GM21825 (cell line): Measurements from ENCODE around the gene TMTC4.
"Not testable (repeated sequence)": the region's sequence is repeated elsewhere in the genome, so short reads cannot be mapped to it uniquely, and the experiment has no call there.

Source experiments
- ATAC-seq: cut with Tn5 transposase; IDR thresholded peaks from one replicate; pipeline ENCODE4 v1.9.1; 2021; ENCODE audit warnings: mild to moderate bottlenecking, moderate library complexity; ENCODE audit not compliant: unreplicated experiment

TMTC4 gene

DNA sequence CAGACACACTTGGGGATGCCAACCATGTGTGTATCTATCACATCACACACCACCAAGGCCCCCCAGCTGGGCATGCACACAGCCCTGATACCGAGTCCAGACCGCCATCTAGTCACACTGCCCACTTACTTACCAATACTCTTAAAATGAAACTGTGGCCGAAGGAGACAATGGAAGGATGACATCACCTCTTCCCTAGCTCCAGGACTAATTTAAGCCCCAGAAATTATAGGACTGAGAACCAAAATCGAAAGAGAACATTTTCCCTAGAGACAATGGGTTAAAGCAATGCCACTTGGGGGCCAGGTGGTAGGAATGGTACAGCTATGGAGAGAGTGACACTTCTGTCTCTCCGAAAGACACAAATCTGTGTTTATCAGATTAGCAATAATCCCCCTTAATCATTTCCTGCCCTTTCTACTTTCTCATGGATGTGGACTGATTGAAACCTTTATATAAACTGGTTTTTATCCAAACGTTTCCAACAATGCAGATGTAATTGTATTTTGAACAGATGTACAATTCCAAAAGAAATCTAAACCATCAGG is 85.3 kb downstream of the TMTC4 start:
- ATAC-seq = no peak

DNA sequence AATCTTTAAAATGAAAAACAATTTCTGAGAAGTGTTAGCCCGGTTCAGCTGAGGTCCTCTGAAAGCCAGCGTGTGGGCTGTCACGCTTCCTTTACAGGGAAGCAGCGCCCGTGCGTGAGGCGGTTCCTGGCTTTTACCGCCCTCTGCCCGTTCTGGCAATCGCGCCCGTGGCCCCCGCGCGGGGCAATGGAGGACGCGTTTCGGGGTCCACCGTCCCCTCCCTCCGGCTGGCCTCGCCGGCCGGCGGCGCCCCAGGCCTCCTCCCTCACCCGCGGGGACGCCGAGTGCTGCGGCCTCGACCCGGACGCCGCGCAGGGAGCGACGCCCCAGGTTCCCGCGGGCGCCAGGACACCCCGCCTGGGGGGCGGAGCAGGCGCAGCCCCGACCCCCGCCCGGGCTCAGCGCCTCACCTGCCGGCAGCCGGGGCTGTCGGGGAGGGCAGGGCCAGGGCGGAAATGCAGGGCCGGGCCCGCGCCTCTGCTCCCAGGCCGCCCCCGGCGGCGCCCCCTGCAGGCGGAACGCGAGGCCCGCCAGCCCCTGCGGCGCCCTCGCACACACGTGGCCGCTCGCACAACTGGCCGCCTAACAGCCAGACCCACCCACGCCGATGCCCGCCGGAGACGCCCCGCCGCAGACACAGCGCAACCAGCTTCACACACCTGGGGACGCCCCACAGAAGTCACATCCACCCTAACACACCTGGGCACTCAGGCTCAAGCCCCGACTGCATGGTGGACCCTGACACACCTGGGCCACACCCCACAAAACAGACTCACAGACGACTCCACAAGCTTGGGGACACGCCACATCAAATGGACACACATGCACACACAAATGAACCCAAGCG is 86.0 kb downstream of the TMTC4 start, which contains the start of gene GGACT:
GGACT (minus strand) TSS at position 459 of the 847 bp plus-strand sequence. CDS start 56,198 bp downstream, outside the sequence.
- ATAC-seq = peak; percentile 98

DNA sequence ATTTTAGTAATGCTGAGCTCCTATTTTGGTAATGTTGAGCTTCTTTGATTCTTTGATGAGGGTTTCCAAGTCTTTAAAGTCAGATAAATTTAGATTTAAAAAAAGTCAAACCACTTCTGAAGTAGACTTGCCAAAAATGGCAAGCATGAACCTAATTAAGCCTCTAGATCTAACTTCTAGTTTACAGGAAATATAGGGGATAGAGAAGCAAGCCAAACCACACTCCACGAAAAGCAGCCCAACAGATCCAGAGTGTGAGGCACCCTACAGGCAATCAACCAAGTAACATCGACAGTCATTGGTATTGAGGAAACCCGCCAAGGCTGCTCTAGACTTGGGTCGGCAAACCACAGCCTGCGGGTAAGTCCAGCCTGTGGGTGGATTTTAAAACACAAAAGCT is 89.7 kb downstream of the TMTC4 start:
- ATAC-seq = no peak

DNA sequence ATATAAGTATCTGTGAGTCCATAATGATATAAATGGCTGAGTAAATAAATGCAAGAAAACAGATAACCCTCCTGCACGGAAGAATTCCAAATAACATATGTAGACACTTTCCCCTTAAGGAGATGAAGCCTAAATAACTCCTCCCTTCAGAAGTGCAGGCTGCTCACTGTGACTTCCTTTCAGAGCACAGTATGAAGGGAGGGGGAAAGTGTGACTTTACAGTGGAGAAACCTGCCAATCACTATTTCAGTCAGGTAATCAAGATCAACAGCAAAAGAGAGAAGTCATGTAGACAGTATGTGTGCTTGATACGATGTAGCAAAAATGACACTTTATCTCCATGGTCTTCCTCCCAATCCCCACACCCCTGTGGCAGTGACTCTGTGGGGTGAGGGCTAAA is 93.1 kb downstream of the TMTC4 start:
- no peak for ATAC-seq

DNA sequence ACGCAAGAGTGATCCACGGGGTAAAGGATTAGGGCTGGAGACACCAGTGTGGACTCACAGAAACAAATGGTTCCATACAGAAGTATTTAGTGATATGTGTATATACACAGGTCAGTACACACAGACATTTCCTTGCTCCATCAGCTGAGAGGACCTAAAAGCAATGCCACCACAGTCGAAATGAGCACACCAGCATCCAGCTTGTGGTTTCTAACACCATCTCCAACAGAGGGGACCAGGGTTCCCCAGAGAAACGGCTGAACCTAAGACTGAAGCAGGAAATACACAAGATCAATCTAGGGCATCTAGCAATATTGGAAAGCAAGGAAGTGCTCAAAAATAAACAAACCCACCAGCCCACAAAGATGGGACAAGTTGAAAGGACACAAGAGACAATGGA is 93.6 kb downstream of the TMTC4 start:
- ATAC-seq = no peak

DNA sequence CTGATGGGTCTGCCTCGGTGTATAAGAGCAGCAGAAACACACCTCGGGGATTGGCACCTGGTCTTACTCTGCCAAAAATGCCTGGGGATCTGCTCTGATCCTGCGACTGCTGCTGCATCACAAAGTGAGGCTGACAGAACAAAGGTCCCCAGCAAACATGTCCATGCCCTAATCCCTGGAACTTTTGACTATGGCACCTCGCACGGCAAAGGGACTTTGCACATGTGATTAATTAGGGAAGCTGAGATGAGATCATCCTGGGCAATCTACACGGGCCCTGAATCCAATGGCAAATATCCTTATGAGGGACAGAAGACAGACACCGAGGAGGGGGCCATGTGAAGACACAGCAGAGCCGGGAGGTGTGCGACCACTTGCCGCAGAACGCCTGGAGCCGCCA is 94.5 kb downstream of the TMTC4 start:
- ATAC-seq = no peak

DNA sequence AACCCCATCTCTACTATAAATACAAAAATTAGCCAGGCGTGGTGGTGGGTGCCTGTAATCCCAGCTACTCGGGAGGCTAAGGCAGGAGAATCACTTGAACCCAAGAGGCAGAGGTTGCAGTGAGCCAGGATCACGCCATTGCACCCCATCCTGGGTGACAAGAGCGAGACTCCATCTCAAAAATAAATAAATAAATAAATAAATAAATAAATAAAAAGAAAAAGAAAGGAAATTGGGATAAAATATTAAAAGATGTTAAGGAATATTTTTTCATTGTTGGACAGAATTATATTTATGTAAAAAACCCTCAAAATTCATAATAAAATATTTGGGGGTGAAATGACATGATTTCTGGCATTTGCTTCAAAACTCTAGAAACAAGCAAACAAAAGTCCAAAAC is 97.4 kb downstream of the TMTC4 start:
- not testable (repeated sequence) for ATAC-seq

DNA sequence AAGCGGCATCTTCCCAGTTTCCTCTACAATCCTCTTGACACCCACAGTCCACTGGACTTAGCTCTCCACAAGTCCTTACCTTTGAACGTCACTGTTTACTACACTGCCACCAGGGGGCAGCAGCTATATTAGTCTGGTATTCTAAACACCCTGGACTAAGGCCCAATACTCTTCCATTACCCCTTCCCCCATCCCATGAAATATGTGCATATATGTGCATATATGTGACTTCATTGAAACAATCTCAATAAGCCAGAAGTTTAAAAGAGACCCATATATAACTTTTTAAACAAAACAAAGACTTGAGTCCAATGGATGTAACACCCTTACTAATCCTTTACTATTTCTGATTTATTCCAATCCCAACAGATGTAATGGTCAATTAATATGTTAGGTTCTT is 101.5 kb downstream of the TMTC4 start:
- ATAC-seq = peak; percentile 86

DNA sequence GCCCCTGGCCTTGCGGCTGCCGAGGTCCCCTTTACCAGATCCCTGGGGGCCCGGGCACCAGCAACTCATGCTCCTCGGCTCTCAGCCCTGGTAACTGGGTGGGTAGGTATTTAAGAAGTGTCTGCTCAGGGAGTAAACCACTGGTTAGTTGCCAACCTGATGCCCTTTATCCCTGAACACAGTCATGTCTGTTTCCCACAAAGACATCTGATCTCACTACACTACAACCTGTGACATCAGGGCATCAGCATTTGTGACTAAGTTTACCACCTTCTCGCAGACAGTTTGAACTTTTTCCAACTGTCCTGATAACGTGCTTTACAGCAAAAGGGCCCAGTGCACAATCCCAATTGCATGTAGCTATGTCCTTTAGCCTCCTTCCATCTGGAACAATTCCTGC is 108.1 kb downstream of the TMTC4 start:
- no peak for ATAC-seq

DNA sequence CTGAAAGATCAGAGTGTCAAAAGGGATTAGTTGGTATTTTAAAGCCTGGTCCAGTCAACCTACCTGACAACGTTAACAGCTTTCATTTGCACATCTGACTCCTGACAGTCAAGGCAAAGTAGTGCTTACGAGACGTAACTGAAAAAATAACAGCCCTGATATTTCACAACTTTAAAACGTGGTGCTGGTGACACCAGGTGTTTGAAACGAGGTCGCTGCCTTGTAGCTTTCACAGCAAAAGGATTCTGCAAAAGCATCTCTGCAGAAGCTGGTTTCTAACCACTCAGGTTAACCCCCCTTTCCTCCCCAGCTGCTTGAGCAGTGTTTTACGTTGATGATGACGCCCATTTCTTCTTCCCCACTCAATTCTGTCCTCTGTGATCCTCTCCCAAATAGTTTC is 109.3 kb downstream of the TMTC4 start:
- ATAC-seq = no peak

DNA sequence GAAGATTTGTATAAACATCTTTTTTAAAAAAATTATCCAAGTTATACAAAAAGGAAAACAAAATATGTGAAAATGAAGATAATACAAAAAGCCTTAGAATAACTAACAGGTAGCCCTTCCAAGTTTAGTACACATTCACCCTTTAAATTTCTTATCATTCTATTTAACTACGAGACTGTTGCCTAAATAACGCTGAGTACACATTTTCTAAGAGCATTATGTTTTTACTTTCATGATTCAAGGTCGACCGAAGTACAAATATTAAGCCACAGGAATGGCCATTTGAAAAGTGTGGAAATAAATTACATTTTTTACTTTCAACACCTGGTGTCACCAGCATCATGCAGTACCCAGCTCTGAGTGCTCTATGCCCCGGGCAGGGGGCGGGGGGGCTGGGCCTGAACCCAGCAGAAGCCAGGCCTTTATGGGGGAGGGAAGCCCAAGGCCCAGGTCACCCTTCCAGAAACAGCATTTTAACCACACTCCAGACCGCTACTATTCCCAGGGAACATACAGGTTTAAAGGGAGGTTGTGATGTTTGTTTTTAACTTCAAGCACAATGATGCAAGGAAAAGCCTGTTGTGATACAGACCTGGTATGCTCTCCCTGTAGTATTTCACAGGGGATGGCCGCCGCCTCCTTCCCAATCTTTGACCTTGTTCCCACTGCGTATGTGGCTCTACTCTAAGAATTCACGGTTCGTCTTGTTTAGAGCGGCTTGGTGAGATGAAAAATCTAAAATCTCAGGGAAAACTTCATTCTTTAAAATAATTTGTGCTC is 110.0 kb downstream of the TMTC4 start:
- ATAC-seq = no peak

DNA sequence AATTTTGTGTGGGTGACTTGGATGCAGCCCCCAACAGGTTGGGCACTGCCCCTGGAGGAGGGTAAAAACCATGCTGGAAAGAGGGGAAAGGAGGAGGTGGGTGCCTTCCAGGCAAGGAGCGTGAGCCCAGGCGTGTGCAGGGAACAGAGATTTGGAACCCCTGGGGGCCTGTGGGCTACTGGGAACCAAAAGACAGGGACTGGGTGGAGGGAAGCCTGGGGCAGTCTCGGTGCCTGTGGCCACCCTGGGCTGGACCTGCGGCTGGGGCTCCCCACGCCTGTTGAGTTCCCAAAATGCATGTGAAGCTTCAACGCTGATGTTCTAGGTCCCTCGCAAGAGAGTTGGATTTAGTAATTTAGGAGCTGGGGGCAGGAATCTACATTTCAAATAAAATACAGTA is 110.8 kb downstream of the TMTC4 start:
- ATAC-seq = no peak

DNA sequence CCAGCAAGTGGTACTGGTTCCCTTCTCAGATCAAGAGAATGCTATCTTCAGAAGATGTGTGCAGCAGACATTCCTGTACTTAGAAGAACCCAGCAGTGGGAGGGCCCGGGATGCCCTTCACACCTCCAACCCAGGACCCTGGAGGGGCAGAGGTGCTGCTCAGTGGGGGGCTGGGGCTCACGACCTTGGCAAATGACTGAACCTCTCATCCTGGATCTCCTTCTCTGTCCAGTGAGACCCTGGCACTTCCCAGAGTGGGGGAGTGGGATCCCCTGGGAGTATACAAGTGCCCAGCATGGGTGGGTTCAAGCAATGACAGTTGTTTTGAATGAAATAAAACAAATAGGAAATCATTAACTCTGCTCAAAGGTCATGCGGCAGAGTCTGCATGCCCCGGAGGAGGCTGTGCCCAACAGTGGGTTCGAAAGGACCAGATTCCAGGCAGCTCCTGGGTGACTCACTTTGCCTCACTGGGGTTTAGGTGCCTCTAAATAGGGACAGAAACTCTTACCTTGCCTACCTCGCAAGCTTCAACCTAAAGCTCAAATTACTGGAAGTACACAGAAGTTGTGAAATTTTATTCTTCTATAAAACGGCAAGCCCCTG is 112.9 kb downstream of the TMTC4 start:
- no peak for ATAC-seq

DNA sequence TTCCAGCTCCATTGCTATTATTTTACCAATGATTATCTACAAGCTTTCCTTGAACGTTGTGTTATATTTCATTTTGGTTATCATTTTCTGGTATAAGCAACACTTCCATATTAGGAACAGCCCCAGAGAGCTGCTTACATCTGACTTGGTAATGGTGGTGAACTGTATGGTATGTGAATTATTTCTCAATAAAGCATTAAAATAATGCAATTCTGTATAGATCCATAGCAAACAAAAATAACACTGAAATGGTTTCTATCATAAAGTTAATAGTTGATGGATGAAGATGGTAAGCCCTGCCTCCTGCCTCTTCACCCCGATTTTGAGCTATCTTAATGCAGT is 113.5 kb downstream of the TMTC4 start:
- ATAC-seq = no peak

DNA sequence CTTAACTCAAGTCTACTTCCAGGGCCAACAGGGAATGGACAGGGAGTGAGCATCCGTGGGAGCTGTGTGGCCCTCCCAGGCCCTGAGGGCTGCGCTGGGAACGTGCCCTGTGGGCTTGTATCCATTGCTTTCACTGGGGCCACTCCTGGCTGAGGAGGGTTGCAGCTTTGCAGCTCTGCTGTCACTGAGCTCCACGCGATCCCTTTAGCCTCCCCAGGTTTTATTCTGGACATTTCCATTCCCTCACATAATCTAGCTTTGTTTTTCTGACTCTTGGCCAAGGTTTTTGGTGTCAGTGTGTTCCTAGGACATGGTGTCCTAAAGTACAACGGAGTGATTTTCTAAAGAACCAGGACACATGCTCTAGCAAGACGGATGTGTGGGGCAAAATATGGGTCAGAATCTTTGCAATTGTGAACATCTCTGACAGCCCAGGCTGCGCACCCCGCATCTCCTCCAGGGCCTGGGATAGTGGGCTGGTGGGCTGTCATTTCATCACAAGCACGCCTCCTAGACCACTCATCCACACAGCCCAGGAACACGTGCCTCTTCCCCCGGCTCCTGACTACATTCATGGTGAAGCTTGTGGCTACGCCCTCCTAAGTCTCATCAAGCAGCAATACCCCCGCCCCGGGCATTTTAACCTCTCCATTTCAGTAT is 114.0 kb downstream of the TMTC4 start:
- ATAC-seq = no peak

DNA sequence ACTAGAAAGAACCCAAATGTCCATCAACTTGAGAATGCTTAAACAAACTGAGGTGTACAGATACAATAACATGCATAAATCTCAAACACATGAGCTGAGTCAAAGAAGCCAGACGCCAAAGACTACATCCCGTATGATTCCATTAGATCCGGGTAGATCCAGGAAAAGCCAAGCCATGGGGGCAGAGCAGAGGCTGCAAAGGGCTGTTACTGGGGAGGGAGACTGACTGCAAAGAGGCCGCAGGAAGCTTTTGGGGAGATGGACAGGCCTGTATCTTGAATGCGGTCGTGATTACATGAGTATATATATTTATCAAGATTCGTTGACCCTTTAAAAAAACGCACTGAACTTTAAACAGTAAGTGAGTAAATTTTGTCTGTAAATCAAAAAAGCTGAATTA is 114.7 kb downstream of the TMTC4 start:
- ATAC-seq = no peak
